Right renal cortex interstitium (tissue), 3 donors: Measurements from ENCODE around the gene CFAP57. TPM values are rescaled to one million over a fixed set of nuclear protein-coding genes. Genes with fewer than 3 reads are reported as not detected.

Experiments
- DNase-seq, 3 donors: peaks; one replicate each; pipeline ENCODE4 v3.0.0-alpha.2; 2013; ENCODE audit warnings: low read depth in 3 of 3, low spot score in 2 of 3
- polyA plus RNA-seq, 3 donors: library from polyadenylated mRNA; unstranded; fragments of 120-200 nt; gene quantifications; one replicate each; pipeline ENCODE4 v1.2.1, GENCODE V29; 2013; ENCODE audit not compliant: insufficient read length in 3 of 3

CFAP57 gene
- polyA plus RNA-seq, 3 donors = 2.7 to 3.6 (median 3.1) TPM

GRCh38 chr1:43251024-43251423 is 78.9 kb downstream of the CFAP57 start:
- no peak for DNase-seq

GRCh38 chr1:43252225-43252624 is 80.1 kb downstream of the CFAP57 start:
- DNase-seq = no peak

GRCh38 chr1:43253173-43253572 is 81.0 kb downstream of the CFAP57 start:
- DNase-seq = no peak

- DNase-seq = no peak
These were observed 81.7 kb downstream of the CFAP57 start for GRCh38 chr1:43253876-43254275.

- no peak for DNase-seq
These were observed 83.5 kb downstream of the CFAP57 start for GRCh38 chr1:43255438-43256210.

GRCh38 chr1:43256675-43257570 is 84.8 kb downstream of the CFAP57 start:
- no peak for DNase-seq

- no peak for DNase-seq
These were observed 86.2 kb downstream of the CFAP57 start for GRCh38 chr1:43258370-43258769.

GRCh38 chr1:43265431-43265830 is 93.3 kb downstream of the CFAP57 start:
- no peak for DNase-seq

GRCh38 chr1:43266881-43267280 is 94.8 kb downstream of the CFAP57 start:
- no peak for DNase-seq

GRCh38 chr1:43267291-43267805 is 95.2 kb downstream of the CFAP57 start:
- no peak for DNase-seq

GRCh38 chr1:43267818-43268425 is 95.8 kb downstream of the CFAP57 start:
- no peak for DNase-seq

- DNase-seq = no peak
These were observed 97.7 kb downstream of the CFAP57 start, which contains the start of gene TMEM125 for GRCh38 chr1:43269627-43270375. TSS of gene TMEM125 (plus strand) at chr1:43269983. CDS start at chr1:43272723, 2,740 bp downstream.

GRCh38 chr1:43270421-43271095 is 98.4 kb downstream of the CFAP57 start:
- DNase-seq = no peak

GRCh38 chr1:43271186-43272118 is 99.3 kb downstream of the CFAP57 start:
- no peak for DNase-seq

GRCh38 chr1:43272161-43272560 is 100.0 kb downstream of the CFAP57 start:
- DNase-seq = no peak

- no peak for DNase-seq
These were observed 100.7 kb downstream of the CFAP57 start for GRCh38 chr1:43272576-43273571.

- no peak for DNase-seq
These were observed 101.6 kb downstream of the CFAP57 start for GRCh38 chr1:43273708-43274107.
